Ovary (tissue), 9 donors: ENCODE measurements around the gene EYA2. TPM values are rescaled to one million over a fixed set of nuclear protein-coding genes. Genes with fewer than 3 reads are reported as not detected.

Source experiments
- DNase-seq, 5 donors: peaks; one replicate each; pipeline ENCODE4 v3.0.0-alpha.2; 2019 to 2020
- H3K27ac ChIP-seq, 2 donors: fragments of 200-600 bp; one replicate each; pipeline versions ENCODE4 v1.5.1 to v1.8.0; 2019 to 2022
- H3K27me3 ChIP-seq: fragments of 200-600 bp; one replicate; pipeline ENCODE4 v1.8.0; 2022
- H3K36me3 ChIP-seq: fragments of 200-600 bp; sonication (generic); one replicate; pipeline ENCODE4 v1.5.1; 2019
- H3K4me1 ChIP-seq: one replicate; pipeline ENCODE4 v1.8.1; 2013; ENCODE audit warnings: mild to moderate bottlenecking, moderate library complexity; ENCODE audit not compliant: insufficient read depth
- H3K4me3 ChIP-seq: fragments of 200-600 bp; sonication (generic); one replicate; pipeline ENCODE4 v1.5.1; 2017
- H3K9me3 ChIP-seq, 2 donors: fragments of 200-600 bp in 1 of 2; sonication (generic) in 1 of 2; one replicate each; pipeline versions ENCODE4 v1.5.1 to v1.8.1; 2013 to 2019; ENCODE audit warnings: mild to moderate bottlenecking in 1 of 2, moderate library complexity in 1 of 2
- EP300 ChIP-seq: sonication (generic); formaldehyde crosslinking; IDR thresholded peaks from one replicate; pipeline ENCODE4 v1.6.1; 2017; ENCODE audit warnings: antibody characterized with exemption
- POLR2A ChIP-seq: fragments of 450-650 bp; IDR thresholded peaks from one replicate; pipeline ENCODE4 v1.6.1; 2017; ENCODE audit warnings: antibody characterized with exemption, mild to moderate bottlenecking, moderate library complexity
- WGBS, 3 donors: extraction: QIAGEN DNeasy Blood & Tissue Kit in 1 of 3; methylation state at CpG; one replicate each; pipeline versions ENCODE4 v1.1.5 to v1.1.7; 2013 to 2017; 5-methylcytosine and 5-hydroxymethylcytosine counted together
- intact Hi-C, 4 donors: fragments of 100-400 bp; cut with DNase I; formaldehyde crosslinking; loops; one replicate each; pipeline versions ENCODE4 v1.11.0 to v1.15.1; 2022 to 2023
- polyA plus RNA-seq, 2 donors: library from polyadenylated mRNA; stranded (reverse); fragments of 200-250 nt in 1 of 2; fragments of 350-450 nt in 1 of 2; fragmentation: Illumina TruSeq in 1 of 2; extraction: RNeasy Lipid Tissue Mini Kit (QIAGEN cat#74804) in 1 of 2; gene quantifications; one replicate each; pipeline ENCODE4 v1.2.3, GENCODE V29; 2013 to 2014
- total RNA-seq, 7 donors: library from RNA; depleted of rRNA in 2 of 7; stranded (reverse); fragments of >200 nt in 2 of 7; fragmentation: NEBNext Ultra II Directional in 3 of 7; extraction: Animal tissue kit (Norgen Biotek cat#: 25700) in 3 of 7; gene quantifications; one replicate each; pipeline versions ENCODE4 v1.1.0 to v1.2.4, GENCODE V29; 2016 to 2023
- TF ChIP-seq, protein P1 (sequence below), 3 donors: fragments of 450-650 bp in 2 of 3; fragments of 200-600 bp in 1 of 3; IDR thresholded peaks; one replicate each; pipeline versions ENCODE4 v1.5.1 to v1.8.0; 2016 to 2022; ENCODE audit warnings: antibody characterized with exemption in 3 of 3, mild to moderate bottlenecking in 1 of 3
- donor health status: DM: no; HTN: no; CAD: no; lungs with moderate emphysema.
- donor health status: DM: no; HTN: no; CAD: no.
- donor health status: Bipolar disorder and iron deficiency.
- donor health status: DM: yes; HTN: yes; CAD: no.
- donor health status: DM: no; HTN: no; CAD: no.
- donor health status: DM: yes; HTN: yes; CAD: no.

Gene EYA2
- total and polyA plus RNA-seq, 9 donors = 0.18 to 7.6 (median 1.7) TPM

- Histone ChIP-seq H3K9me3 (no peaks in the 10 kb centered on the region), H3K36me3 (no peaks in the 10 kb centered on the region), H3K4me1 (no peaks in the 10 kb centered on the region), H3K4me3 (no peak overlapping the region), H3K27me3 (no peaks in the 10 kb centered on the region), H3K27ac (no peak overlapping the region)
- WGBS, 3 donors = 79 to 87% (median 80%) methylated on average over 16 of the region's 16 CpGs
- intact Hi-C loops = no loop called here
- DNase-seq = no peak
- TF ChIP-seq EP300 = no peak
- TF ChIP-seq POLR2A = no peak
- TF ChIP-seq, protein P1, sequence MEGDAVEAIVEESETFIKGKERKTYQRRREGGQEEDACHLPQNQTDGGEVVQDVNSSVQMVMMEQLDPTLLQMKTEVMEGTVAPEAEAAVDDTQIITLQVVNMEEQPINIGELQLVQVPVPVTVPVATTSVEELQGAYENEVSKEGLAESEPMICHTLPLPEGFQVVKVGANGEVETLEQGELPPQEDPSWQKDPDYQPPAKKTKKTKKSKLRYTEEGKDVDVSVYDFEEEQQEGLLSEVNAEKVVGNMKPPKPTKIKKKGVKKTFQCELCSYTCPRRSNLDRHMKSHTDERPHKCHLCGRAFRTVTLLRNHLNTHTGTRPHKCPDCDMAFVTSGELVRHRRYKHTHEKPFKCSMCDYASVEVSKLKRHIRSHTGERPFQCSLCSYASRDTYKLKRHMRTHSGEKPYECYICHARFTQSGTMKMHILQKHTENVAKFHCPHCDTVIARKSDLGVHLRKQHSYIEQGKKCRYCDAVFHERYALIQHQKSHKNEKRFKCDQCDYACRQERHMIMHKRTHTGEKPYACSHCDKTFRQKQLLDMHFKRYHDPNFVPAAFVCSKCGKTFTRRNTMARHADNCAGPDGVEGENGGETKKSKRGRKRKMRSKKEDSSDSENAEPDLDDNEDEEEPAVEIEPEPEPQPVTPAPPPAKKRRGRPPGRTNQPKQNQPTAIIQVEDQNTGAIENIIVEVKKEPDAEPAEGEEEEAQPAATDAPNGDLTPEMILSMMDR (IDR thresholded peaks at IDR 0.05) = no peak
These were observed 336.9 kb downstream of the EYA2 start for GRCh38 chr20:47231382-47232039.

- no peaks in the 10 kb centered on the region for H3K27me3 ChIP-seq
- intact Hi-C loops = no loop called here
- WGBS, 3 donors = 88 to 92% (median 91%) methylated on average over 3 of the region's 3 CpGs
- no peak overlapping the region for H3K27ac ChIP-seq
- H3K4me1 ChIP-seq = no peaks in the 10 kb centered on the region
- no peaks in the 10 kb centered on the region for H3K9me3 ChIP-seq
- no peaks in the 10 kb centered on the region for H3K36me3 ChIP-seq
- H3K4me3 ChIP-seq = no peak overlapping the region
- TF ChIP-seq EP300 (no peak), POLR2A (no peak)
- TF ChIP-seq, protein P1 (IDR thresholded peaks at IDR 0.05) = no peak
- no peak for DNase-seq
These were observed 337.9 kb downstream of the EYA2 start for GRCh38 chr20:47232518-47232917.

DNA sequence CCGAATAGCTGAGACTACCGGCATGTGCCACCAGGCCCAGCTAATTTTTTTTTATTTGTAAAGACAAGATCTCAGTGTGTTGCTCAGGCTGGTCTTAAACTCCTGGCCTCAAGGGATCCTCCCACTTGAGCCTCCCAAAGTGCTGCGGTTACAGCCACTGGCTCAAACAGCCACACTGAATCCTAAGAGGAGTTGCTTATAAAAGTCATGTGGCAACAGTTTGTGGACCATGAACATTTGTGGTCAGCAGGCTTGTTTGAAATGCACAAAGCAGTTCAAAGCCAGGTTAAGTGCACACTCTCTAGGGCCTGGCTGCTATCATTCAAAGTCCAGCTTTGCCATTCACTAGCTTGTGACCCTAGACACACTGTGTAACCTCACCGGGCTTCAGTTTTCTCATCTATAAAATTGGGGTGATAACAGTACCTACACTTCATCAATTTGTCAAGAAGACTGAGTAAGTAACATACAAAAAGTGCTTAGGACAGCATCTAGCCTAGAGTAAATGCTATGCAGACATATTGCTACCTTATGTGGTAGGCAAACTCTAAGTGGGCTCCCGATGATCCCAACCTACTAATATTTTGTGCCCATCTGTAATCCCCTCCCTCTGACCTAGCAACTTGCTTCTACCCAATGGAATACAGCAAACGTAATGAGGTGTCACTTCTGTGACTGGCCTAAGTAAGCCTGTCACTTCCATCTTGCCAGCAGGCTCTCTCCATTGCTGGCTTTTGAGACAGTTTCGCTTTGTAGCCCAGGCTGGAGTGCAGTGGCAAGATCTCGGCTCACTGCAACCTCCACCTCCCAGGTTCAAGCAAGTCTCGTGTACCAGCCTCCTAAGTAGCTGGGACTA is 338.9 kb downstream of the EYA2 start:
- no peaks in the 10 kb centered on the region for H3K36me3 ChIP-seq
- H3K9me3 ChIP-seq = no peaks in the 10 kb centered on the region
- 92 to 96% (median 93%) methylated on average over 9 of the region's 9 CpGs for WGBS, 3 donors

GRCh38 chr20:47235111-47235510 is 340.5 kb downstream of the EYA2 start:
- intact Hi-C loops = no loop called here
- no peaks in the 10 kb centered on the region for H3K36me3 ChIP-seq

More for the DNA sequence above, 338.9 kb downstream of the EYA2 start:
- intact Hi-C loops = no loop called here
- no peak overlapping the region for H3K27ac ChIP-seq
- TF ChIP-seq, protein P1 (IDR thresholded peaks at IDR 0.05) = no peak
- TF ChIP-seq POLR2A = no peak
- no peak for TF ChIP-seq EP300
- no peak for DNase-seq
- H3K4me3 ChIP-seq = no peak overlapping the region
- H3K27me3 ChIP-seq = no peaks in the 10 kb centered on the region
- no peaks in the 10 kb centered on the region for H3K4me1 ChIP-seq

More at GRCh38 chr20:47235111-47235510, 340.5 kb downstream of the EYA2 start:
- no peaks in the 10 kb centered on the region for H3K4me1 ChIP-seq
- H3K27me3 ChIP-seq = no peaks in the 10 kb centered on the region
- no peak overlapping the region for H3K27ac ChIP-seq
- WGBS, 3 donors = 93 to 95% (median 95%) methylated on average over 6 of the region's 6 CpGs
- H3K9me3 ChIP-seq = no peaks in the 10 kb centered on the region
- no peak overlapping the region for H3K4me3 ChIP-seq
- DNase-seq = no peak
- TF ChIP-seq, protein P1 (IDR thresholded peaks at IDR 0.05) = no peak
- no peak for TF ChIP-seq POLR2A
- TF ChIP-seq EP300 = no peak
